KMS-11 (cell line): ENCODE data around the gene CYB5B.

ENCODE experiments used
- H2AFZ ChIP-seq: fragments of 200-600 bp; sonication (generic); 2 replicates; pipeline ENCODE4 v1.6.1; 2016; ENCODE audit warnings: antibody characterized with exemption, mixed run types, low read depth
- H3K27ac ChIP-seq: fragments of 200-600 bp; sonication (generic); 2 replicates; pipeline ENCODE4 v1.6.1; 2016; ENCODE audit warnings: mild to moderate bottlenecking, mixed run types
- H3K27me3 ChIP-seq: fragments of 200-600 bp; sonication (generic); 2 replicates; pipeline ENCODE4 v1.6.1; 2017; ENCODE audit warnings: mild to moderate bottlenecking, low read depth, mixed run types, moderate library complexity; ENCODE audit not compliant: insufficient read depth
- H3K36me3 ChIP-seq: fragments of 200-600 bp; sonication (generic); 2 replicates; pipeline ENCODE4 v1.6.1; 2017; ENCODE audit warnings: mild to moderate bottlenecking, mixed run types; ENCODE audit not compliant: insufficient read depth
- H3K4me1 ChIP-seq: fragments of 200-600 bp; sonication (generic); 2 replicates; pipeline ENCODE4 v1.6.1; 2016; ENCODE audit warnings: mild to moderate bottlenecking, low read depth, mixed run types; ENCODE audit not compliant: poor library complexity, severe bottlenecking
- H3K4me2 ChIP-seq: fragments of 200-600 bp; sonication (generic); 2 replicates; pipeline ENCODE4 v1.7.0; 2016; ENCODE audit warnings: mild to moderate bottlenecking, mixed run types
- H3K4me3 ChIP-seq: fragments of 200-600 bp; sonication (generic); IDR thresholded peaks from 2 replicates; pipeline ENCODE4 v1.6.1; 2017; ENCODE audit warnings: low read depth, low read length, mixed read lengths; ENCODE audit not compliant: insufficient read depth
- H3K79me2 ChIP-seq: fragments of 200-600 bp; sonication (generic); 2 replicates; pipeline ENCODE4 v1.6.1; 2016; ENCODE audit warnings: low read depth, mixed run types; ENCODE audit not compliant: insufficient read depth
- H3K9ac ChIP-seq: fragments of 200-600 bp; sonication (generic); 2 replicates; pipeline ENCODE4 v1.6.1; 2016; ENCODE audit warnings: mild to moderate bottlenecking, mixed run types
- H4K20me1 ChIP-seq: fragments of 200-600 bp; sonication (generic); 2 replicates; pipeline ENCODE4 v1.6.1; 2016; ENCODE audit warnings: mild to moderate bottlenecking, mixed run types; ENCODE audit not compliant: insufficient read depth
- TF ChIP-seq, protein P1 (sequence below): fragments of 200-600 bp; sonication (generic); conservative IDR thresholded peaks from 2 replicates; pipeline ENCODE4 v1.6.1; 2017; ENCODE audit warnings: low read depth, mild to moderate bottlenecking, antibody characterized with exemption, low read length, moderate library complexity, mixed read lengths

CYB5B gene

DNA sequence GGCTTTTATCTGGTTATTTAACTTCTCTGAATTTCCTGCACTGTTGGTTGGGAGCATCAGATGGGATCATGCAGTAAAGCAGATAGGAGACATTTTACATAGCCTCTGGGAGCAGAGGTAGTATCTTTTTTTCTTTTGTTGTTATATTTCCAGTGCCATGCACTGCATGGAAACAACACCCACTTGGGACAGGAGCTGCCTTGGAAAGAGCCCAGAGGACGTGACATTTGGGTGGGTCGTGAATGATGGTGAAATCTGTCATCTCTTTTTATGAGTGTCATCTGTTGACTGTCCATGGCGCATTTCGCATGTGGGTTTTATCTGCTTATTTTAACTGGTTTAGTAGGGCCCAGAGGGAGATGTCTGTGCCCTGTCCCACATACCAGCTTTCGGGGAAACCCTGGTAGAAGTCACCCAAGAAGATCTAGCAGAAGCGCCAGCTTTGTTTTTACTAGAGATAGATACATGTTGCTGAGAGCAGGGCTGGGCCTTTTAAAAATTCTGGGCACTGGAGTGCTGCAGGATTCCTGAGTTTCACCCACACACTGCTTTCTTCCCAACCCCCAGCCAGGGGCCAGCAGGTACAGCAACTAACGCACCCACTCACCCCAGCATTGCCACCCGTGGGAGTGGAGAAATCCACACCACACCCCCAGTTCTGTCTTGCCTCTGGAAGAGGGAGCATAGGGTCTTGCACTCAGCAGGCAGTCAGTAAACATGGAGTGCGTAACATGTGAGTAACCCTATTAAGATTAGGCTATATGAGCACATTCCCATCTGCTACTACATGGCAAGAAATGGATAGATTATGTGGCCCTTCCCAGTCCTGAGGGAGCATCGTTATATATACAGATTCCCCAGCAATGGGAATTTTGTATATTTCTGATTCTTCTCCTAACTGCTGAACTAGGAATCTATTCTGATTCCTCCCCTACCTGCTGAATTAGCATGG is 30.2 kb upstream of the CYB5B start:
- H4K20me1 ChIP-seq, result no peaks in the 10 kb centered on the region
- no peak overlapping the region for H3K9ac ChIP-seq
- TF ChIP-seq, protein P1, sequence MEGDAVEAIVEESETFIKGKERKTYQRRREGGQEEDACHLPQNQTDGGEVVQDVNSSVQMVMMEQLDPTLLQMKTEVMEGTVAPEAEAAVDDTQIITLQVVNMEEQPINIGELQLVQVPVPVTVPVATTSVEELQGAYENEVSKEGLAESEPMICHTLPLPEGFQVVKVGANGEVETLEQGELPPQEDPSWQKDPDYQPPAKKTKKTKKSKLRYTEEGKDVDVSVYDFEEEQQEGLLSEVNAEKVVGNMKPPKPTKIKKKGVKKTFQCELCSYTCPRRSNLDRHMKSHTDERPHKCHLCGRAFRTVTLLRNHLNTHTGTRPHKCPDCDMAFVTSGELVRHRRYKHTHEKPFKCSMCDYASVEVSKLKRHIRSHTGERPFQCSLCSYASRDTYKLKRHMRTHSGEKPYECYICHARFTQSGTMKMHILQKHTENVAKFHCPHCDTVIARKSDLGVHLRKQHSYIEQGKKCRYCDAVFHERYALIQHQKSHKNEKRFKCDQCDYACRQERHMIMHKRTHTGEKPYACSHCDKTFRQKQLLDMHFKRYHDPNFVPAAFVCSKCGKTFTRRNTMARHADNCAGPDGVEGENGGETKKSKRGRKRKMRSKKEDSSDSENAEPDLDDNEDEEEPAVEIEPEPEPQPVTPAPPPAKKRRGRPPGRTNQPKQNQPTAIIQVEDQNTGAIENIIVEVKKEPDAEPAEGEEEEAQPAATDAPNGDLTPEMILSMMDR, result no peak
- H3K4me2 ChIP-seq, result no peak overlapping the region
- H3K36me3 ChIP-seq, result no peaks in the 10 kb centered on the region
- H3K4me1 ChIP-seq, result peaks cover 14% of the 10 kb centered on the region
- H3K4me3 ChIP-seq, result no peak overlapping the region
- no peak overlapping the region for H2AFZ ChIP-seq
- no peaks in the 10 kb centered on the region for H3K27me3 ChIP-seq
- no peaks in the 10 kb centered on the region for H3K79me2 ChIP-seq
- no peak overlapping the region for H3K27ac ChIP-seq

DNA sequence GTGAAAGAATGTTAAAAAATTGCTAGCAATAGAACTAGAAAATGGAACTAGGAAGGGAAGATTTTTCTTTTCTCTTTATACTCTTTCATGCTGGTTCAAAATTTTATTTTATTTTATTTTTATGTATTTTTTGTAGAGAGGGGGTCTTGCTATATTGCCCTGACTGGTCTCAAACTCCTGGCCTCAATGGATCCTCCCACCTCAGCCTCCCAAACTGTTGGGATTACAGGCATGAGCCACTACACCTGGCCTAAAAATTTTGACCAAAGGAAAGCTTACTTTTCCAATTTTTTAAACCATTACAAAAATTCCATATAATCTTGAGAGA is 28.6 kb upstream of the CYB5B start:
- Histone ChIP-seq H4K20me1 (no peaks in the 10 kb centered on the region), H2AFZ (peak overlapping the region; percentile 83; the same call in 1 of the 2 replicates), H3K36me3 (no peaks in the 10 kb centered on the region), H3K27ac (no peak overlapping the region; the same call in 1 of the 2 replicates), H3K79me2 (no peaks in the 10 kb centered on the region), H3K4me3 (no peak overlapping the region), H3K9ac (peak overlapping the region; percentile 37; the same call in 1 of the 2 replicates), H3K4me2 (peak overlapping the region; percentile 38; the same call in 1 of the 2 replicates), H3K4me1 (peaks cover 14% of the 10 kb centered on the region), H3K27me3 (no peaks in the 10 kb centered on the region)
- TF ChIP-seq, protein P1, result no peak; the same call in 1 of the 2 replicates

DNA sequence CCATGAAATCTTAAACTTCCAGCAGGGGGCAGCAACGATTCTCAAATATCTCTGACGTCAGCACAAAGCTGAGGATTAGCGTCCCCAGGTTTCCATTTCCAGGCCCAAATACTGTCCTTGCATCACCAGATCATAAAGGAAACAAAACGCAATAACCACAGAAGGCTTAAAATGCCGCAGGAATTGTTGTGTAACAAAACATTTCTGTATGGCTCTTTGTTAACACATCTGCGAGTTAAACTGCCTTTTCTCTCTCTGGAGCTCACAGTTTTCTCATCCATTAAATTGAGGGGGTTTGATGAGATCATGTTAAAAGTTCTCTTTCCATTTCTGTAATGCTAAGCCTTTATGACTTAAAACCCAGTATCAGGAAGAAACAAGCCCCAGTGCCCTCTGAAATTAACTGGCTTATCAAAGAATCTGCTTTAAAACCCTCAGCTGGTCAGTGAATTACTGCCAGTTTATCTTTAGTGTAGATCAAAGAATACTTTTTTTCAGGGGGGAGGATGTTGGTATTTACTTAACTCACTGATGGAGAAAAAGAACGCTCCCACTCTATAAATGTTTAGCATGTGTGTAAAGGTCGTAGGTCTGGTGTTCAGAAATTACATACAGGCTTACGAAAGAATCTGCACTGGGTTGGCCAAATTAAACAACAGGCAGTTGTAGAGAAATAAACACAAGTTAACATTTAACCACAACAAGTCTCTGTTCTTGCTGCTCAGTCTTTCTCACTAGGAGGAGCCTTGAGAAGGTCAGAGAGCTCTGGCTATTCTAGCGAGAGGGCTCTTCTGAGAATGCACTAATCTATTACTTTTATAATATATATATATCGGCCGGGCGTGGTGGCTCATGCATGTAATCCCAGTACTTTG is 28.0 kb upstream of the CYB5B start:
- Histone ChIP-seq H3K79me2 (no peaks in the 10 kb centered on the region), H3K27me3 (no peaks in the 10 kb centered on the region), H4K20me1 (no peaks in the 10 kb centered on the region), H3K36me3 (no peaks in the 10 kb centered on the region), H2AFZ (peak overlapping the region; percentile 83; the same call in 1 of the 2 replicates), H3K9ac (peak overlapping the region; percentile 37; the same call in 1 of the 2 replicates), H3K4me1 (peaks cover 14% of the 10 kb centered on the region), H3K27ac (peak overlapping the region; percentile 42; the same call in 1 of the 2 replicates), H3K4me2 (peak overlapping the region; percentile 38; the same call in 1 of the 2 replicates), H3K4me3 (no peak overlapping the region)
- TF ChIP-seq, protein P1, result peak; percentile 94; the same call in 1 of the 2 replicates

DNA sequence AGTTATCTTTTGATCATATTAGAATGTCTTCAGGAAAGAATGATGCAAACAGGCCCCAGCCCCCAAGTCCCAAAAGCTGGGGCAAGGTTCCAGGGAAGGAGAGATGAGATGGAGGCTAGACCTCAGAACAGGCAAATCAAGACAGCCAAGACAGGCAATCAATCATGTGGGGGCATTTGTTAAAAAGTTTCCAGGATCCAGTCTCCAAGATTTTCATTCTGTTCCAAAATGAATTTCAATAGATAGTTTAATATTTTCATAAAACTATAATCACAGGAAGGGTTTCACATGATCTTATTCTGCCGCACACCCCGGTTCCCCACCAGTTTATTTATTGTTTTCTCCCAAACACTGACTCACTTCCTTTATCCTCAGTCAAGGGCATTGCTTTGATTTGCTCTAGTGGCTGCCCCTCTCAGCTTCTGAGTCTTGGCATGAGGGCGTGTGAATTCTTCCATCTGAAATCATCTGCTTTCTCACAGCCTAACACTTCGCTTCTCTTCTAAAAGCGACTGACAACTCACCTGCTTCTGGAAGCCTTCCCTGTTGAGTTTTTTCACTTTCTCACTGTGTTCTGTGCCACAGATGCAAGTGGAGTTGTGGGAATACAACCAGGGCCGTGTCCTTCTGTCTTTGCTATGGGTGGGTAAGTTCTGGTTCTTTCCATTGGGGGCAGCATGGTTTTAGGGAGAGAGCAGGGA is 26.4 kb upstream of the CYB5B start:
- Histone ChIP-seq H2AFZ (no peak overlapping the region), H3K4me3 (no peak overlapping the region)
- TF ChIP-seq, protein P1, result no peak

More for the DNA sequence above, 26.4 kb upstream of the CYB5B start:
- H4K20me1 ChIP-seq, result no peaks in the 10 kb centered on the region
- H3K9ac ChIP-seq, result no peak overlapping the region
- H3K27me3 ChIP-seq, result no peaks in the 10 kb centered on the region
- H3K79me2 ChIP-seq, result no peaks in the 10 kb centered on the region
- peaks cover 14% of the 10 kb centered on the region for H3K4me1 ChIP-seq
- H3K36me3 ChIP-seq, result no peaks in the 10 kb centered on the region
- no peak overlapping the region for H3K4me2 ChIP-seq
- no peak overlapping the region for H3K27ac ChIP-seq
